ENCODE results near the gene PITX2.

- TF ChIP-seq CTCF (IDR thresholded peaks at IDR 0.05) (no peak), POLR2A (IDR thresholded peaks at IDR 0.05) (no peak), POLR2AphosphoS5 (IDR thresholded peaks at IDR 0.05) (no peak), EP300 (IDR thresholded peaks at IDR 0.05) (no peak)
These were observed 18.3 kb upstream of the PITX2 start for GRCh38 chr4:110641218-110641617.
